ENCODE measurements around the gene SLC1A7.

GRCh38 chr1:53120659-53121058 is 21.8 kb downstream of the SLC1A7 start:
- TF ChIP-seq, protein P1, sequence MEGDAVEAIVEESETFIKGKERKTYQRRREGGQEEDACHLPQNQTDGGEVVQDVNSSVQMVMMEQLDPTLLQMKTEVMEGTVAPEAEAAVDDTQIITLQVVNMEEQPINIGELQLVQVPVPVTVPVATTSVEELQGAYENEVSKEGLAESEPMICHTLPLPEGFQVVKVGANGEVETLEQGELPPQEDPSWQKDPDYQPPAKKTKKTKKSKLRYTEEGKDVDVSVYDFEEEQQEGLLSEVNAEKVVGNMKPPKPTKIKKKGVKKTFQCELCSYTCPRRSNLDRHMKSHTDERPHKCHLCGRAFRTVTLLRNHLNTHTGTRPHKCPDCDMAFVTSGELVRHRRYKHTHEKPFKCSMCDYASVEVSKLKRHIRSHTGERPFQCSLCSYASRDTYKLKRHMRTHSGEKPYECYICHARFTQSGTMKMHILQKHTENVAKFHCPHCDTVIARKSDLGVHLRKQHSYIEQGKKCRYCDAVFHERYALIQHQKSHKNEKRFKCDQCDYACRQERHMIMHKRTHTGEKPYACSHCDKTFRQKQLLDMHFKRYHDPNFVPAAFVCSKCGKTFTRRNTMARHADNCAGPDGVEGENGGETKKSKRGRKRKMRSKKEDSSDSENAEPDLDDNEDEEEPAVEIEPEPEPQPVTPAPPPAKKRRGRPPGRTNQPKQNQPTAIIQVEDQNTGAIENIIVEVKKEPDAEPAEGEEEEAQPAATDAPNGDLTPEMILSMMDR (IDR thresholded peaks at IDR 0.05), result no peak
- TF ChIP-seq POLR2AphosphoS5 (IDR thresholded peaks at IDR 0.05), result no peak
- TF ChIP-seq EP300 (IDR thresholded peaks at IDR 0.05), result no peak

Measured in sigmoid colon (tissue), 4 donors.